HEK293 (cell line): ENCODE data around the gene ERMAP.

Experiments used
- BCL11A ChIP-seq: fragments of 450-650 bp; formaldehyde crosslinking; IDR thresholded peaks from 2 replicates; pipeline ENCODE4 v1.5.1; 2016; ENCODE audit warnings: low read depth, missing biosample characterization, missing genetic modification characterization
- CTCF ChIP-seq: fragments of 450-650 bp; formaldehyde crosslinking; IDR thresholded peaks from 2 replicates; pipeline ENCODE4 v1.5.1; 2016; ENCODE audit warnings: missing biosample characterization, missing genetic modification characterization
- PBX3 ChIP-seq: sonication (generic); formaldehyde crosslinking; IDR thresholded peaks from 2 replicates; pipeline ENCODE4 v1.8.1; 2022; ENCODE audit warnings: mild to moderate bottlenecking, moderate library complexity, missing genetic modification reagents
- SP2 ChIP-seq: fragments of 450-650 bp; formaldehyde crosslinking; IDR thresholded peaks from 2 replicates; pipeline ENCODE4 v1.5.1; 2016; ENCODE audit warnings: missing biosample characterization, missing genetic modification characterization
- ZNF23 ChIP-seq: fragments of 450-650 bp; formaldehyde crosslinking; IDR thresholded peaks from 2 replicates; pipeline ENCODE4 v1.5.1; 2016; ENCODE audit warnings: missing biosample characterization, missing genetic modification characterization, borderline replicate concordance
- ZNF239 ChIP-seq: fragments of 450-650 bp; formaldehyde crosslinking; IDR thresholded peaks from 2 replicates; pipeline ENCODE4 v1.5.1; 2016; ENCODE audit warnings: missing biosample characterization, missing genetic modification characterization
- ZNF843 ChIP-seq: fragments of 450-650 bp; formaldehyde crosslinking; IDR thresholded peaks from 2 replicates; pipeline ENCODE4 v1.5.1; 2016; ENCODE audit warnings: missing biosample characterization, missing genetic modification characterization
- TF ChIP-seq, protein P1 (sequence below): fragments of 450-650 bp; formaldehyde crosslinking; IDR thresholded peaks from 2 replicates; pipeline ENCODE4 v1.5.1; 2016; ENCODE audit warnings: missing biosample characterization, missing genetic modification characterization
- TF ChIP-seq, protein P2 (sequence below): IDR thresholded peaks from 2 replicates; pipeline ENCODE4 v1.6.1; 2011; ENCODE audit warnings: mild to moderate bottlenecking, low read depth, low read length, borderline replicate concordance

- TF ChIP-seq ZNF23 (tag by site-specific recombination) (no peak), ZNF239 (no peak), PBX3 (no peak), CTCF (no peak), BCL11A (tag by site-specific recombination) (no peak), SP2 (tag by site-specific recombination) (no peak), ZNF843 (tag by site-specific recombination) (no peak)
- TF ChIP-seq, protein P1, sequence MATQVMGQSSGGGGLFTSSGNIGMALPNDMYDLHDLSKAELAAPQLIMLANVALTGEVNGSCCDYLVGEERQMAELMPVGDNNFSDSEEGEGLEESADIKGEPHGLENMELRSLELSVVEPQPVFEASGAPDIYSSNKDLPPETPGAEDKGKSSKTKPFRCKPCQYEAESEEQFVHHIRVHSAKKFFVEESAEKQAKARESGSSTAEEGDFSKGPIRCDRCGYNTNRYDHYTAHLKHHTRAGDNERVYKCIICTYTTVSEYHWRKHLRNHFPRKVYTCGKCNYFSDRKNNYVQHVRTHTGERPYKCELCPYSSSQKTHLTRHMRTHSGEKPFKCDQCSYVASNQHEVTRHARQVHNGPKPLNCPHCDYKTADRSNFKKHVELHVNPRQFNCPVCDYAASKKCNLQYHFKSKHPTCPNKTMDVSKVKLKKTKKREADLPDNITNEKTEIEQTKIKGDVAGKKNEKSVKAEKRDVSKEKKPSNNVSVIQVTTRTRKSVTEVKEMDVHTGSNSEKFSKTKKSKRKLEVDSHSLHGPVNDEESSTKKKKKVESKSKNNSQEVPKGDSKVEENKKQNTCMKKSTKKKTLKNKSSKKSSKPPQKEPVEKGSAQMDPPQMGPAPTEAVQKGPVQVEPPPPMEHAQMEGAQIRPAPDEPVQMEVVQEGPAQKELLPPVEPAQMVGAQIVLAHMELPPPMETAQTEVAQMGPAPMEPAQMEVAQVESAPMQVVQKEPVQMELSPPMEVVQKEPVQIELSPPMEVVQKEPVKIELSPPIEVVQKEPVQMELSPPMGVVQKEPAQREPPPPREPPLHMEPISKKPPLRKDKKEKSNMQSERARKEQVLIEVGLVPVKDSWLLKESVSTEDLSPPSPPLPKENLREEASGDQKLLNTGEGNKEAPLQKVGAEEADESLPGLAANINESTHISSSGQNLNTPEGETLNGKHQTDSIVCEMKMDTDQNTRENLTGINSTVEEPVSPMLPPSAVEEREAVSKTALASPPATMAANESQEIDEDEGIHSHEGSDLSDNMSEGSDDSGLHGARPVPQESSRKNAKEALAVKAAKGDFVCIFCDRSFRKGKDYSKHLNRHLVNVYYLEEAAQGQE = no peak
- TF ChIP-seq, protein P2, sequence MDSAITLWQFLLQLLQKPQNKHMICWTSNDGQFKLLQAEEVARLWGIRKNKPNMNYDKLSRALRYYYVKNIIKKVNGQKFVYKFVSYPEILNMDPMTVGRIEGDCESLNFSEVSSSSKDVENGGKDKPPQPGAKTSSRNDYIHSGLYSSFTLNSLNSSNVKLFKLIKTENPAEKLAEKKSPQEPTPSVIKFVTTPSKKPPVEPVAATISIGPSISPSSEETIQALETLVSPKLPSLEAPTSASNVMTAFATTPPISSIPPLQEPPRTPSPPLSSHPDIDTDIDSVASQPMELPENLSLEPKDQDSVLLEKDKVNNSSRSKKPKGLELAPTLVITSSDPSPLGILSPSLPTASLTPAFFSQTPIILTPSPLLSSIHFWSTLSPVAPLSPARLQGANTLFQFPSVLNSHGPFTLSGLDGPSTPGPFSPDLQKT = no peak
Measured at GRCh38 chr1:42821690-42822089, 4.8 kb downstream of the ERMAP start.
